ENCODE results near the gene NDUFV3.
"Not testable (repeated sequence)": the region's sequence is repeated elsewhere in the genome, so short reads cannot be mapped to it uniquely, and the experiment has no call there.

The NDUFV3 gene

GRCh38 chr21:42875811-42876210 is 17.3 kb upstream of the NDUFV3 start:
- not testable (repeated sequence) for H3K9ac ChIP-seq (ENCODE audit: low read length); H3K27me3 ChIP-seq (ENCODE audit: control insufficient read depth in 1 of 2, insufficient read depth in 2 of 2, low read length in 2 of 2); H3K9me3 ChIP-seq (ENCODE audit: low read length); H3K4me3 ChIP-seq (ENCODE audit: low read depth in 1 of 2, low read length in 2 of 2); H3K27ac ChIP-seq (ENCODE audit: low read depth, low read length)
- H3K36me3 ChIP-seq (ENCODE audit: insufficient read depth, low read length), result peaks cover 22% of the 10 kb centered on the region
- H3K4me1 ChIP-seq (ENCODE audit: insufficient read depth, low read length), result peaks cover 12% of the 10 kb centered on the region

- Histone ChIP-seq H3K4me3 (ENCODE audit: low read depth in 1 of 2, low read length in 2 of 2) (peak overlapping the region; percentile 71 to 78), H3K27me3 (ENCODE audit: control insufficient read depth in 1 of 2, insufficient read depth in 2 of 2, low read length in 2 of 2) (no peaks in the 10 kb centered on the region), H3K9me3 (ENCODE audit: low read length) (no peaks in the 10 kb centered on the region), H3K27ac (ENCODE audit: low read depth, low read length) (peak overlapping the region; percentile 84), H3K9ac (ENCODE audit: low read length) (peak overlapping the region; percentile 36), H3K4me1 (ENCODE audit: insufficient read depth, low read length) (peaks cover 12% of the 10 kb centered on the region), H3K36me3 (ENCODE audit: insufficient read depth, low read length) (peaks cover 2% of the 10 kb centered on the region)
Measured at GRCh38 chr21:42878678-42878992, 14.5 kb upstream of the NDUFV3 start.

GRCh38 chr21:42878993-42879787 is 13.9 kb upstream of the NDUFV3 start, which contains the start of gene WDR4:
WDR4 (minus strand) TSS chr21:42879539; CDS start chr21:42879495, 44 bp downstream.
- H3K9me3 ChIP-seq (ENCODE audit: low read length), result no peaks in the 10 kb centered on the region

GRCh38 chr21:42880352-42880751 is 12.8 kb upstream of the NDUFV3 start:
- Histone ChIP-seq H3K27me3 (ENCODE audit: control insufficient read depth in 1 of 2, insufficient read depth in 2 of 2, low read length in 2 of 2) (no peaks in the 10 kb centered on the region), H3K4me3 (ENCODE audit: low read depth in 1 of 2, low read length in 2 of 2) (peak overlapping the region; percentile 71 to 78), H3K9ac (ENCODE audit: low read length) (peak overlapping the region; percentile 50), H3K27ac (ENCODE audit: low read depth, low read length) (no peak overlapping the region), H3K36me3 (ENCODE audit: insufficient read depth, low read length) (no peaks in the 10 kb centered on the region), H3K4me1 (ENCODE audit: insufficient read depth, low read length) (peaks cover 12% of the 10 kb centered on the region), H3K9me3 (ENCODE audit: low read length) (no peaks in the 10 kb centered on the region)

More at GRCh38 chr21:42878993-42879787, 13.9 kb upstream of the NDUFV3 start, which contains the start of gene WDR4:
- H3K27ac ChIP-seq (ENCODE audit: low read depth, low read length), result peak within 1 kb of the TSS; percentile 84
- no peaks in the 10 kb centered on the region for H3K27me3 ChIP-seq (ENCODE audit: control insufficient read depth in 1 of 2, insufficient read depth in 2 of 2, low read length in 2 of 2)
- no peaks in the 10 kb centered on the region for H3K36me3 ChIP-seq (ENCODE audit: insufficient read depth, low read length)
- H3K4me1 ChIP-seq (ENCODE audit: insufficient read depth, low read length), result peaks cover 12% of the 10 kb centered on the region
- peak within 1 kb of the TSS; percentile 50 for H3K9ac ChIP-seq (ENCODE audit: low read length)
- H3K4me3 ChIP-seq (ENCODE audit: low read depth in 1 of 2, low read length in 2 of 2), result peak within 1 kb of the TSS; percentile 71 to 78

GRCh38 chr21:42883921-42884320 is 9.2 kb upstream of the NDUFV3 start:
- Histone ChIP-seq H3K27ac (ENCODE audit: low read depth, low read length) (no peak overlapping the region), H3K27me3 (ENCODE audit: control insufficient read depth in 1 of 2, insufficient read depth in 2 of 2, low read length in 2 of 2) (no peaks in the 10 kb centered on the region), H3K9me3 (ENCODE audit: low read length) (no peaks in the 10 kb centered on the region), H3K4me3 (ENCODE audit: low read depth in 1 of 2, low read length in 2 of 2) (no peak overlapping the region), H3K4me1 (ENCODE audit: insufficient read depth, low read length) (peaks cover 5% of the 10 kb centered on the region), H3K36me3 (ENCODE audit: insufficient read depth, low read length) (no peaks in the 10 kb centered on the region), H3K9ac (ENCODE audit: low read length) (no peak overlapping the region)

GRCh38 chr21:42887326-42887725 is 5.8 kb upstream of the NDUFV3 start:
- no peak overlapping the region for H3K27ac ChIP-seq (ENCODE audit: low read depth, low read length)
- H3K4me1 ChIP-seq (ENCODE audit: insufficient read depth, low read length), result no peaks in the 10 kb centered on the region
- H3K27me3 ChIP-seq (ENCODE audit: control insufficient read depth in 1 of 2, insufficient read depth in 2 of 2, low read length in 2 of 2), result no peaks in the 10 kb centered on the region
- no peak overlapping the region for H3K9ac ChIP-seq (ENCODE audit: low read length)
- no peaks in the 10 kb centered on the region for H3K9me3 ChIP-seq (ENCODE audit: low read length)
- H3K4me3 ChIP-seq (ENCODE audit: low read depth in 1 of 2, low read length in 2 of 2), result no peak overlapping the region
- no peaks in the 10 kb centered on the region for H3K36me3 ChIP-seq (ENCODE audit: insufficient read depth, low read length)

GRCh38 chr21:42892582-42892930 is 553 bp upstream of the NDUFV3 start:
- Histone ChIP-seq H3K9me3 (ENCODE audit: low read length) (no peaks in the 10 kb centered on the region), H3K4me3 (ENCODE audit: low read depth in 1 of 2, low read length in 2 of 2) (peak overlapping the region; percentile 55 to 87), H3K36me3 (ENCODE audit: insufficient read depth, low read length) (no peaks in the 10 kb centered on the region), H3K27ac (ENCODE audit: low read depth, low read length) (peak overlapping the region; percentile 95), H3K9ac (ENCODE audit: low read length) (peak overlapping the region; percentile 92), H3K27me3 (ENCODE audit: control insufficient read depth in 1 of 2, insufficient read depth in 2 of 2, low read length in 2 of 2) (no peaks in the 10 kb centered on the region), H3K4me1 (ENCODE audit: insufficient read depth, low read length) (no peaks in the 10 kb centered on the region)

- no peak overlapping the region for H3K9ac ChIP-seq (ENCODE audit: low read length)
Measured at GRCh38 chr21:42900446-42900845, 7.3 kb downstream of the NDUFV3 start.

GRCh38 chr21:42903817-42904216 is 10.7 kb downstream of the NDUFV3 start:
- H3K27me3 ChIP-seq (ENCODE audit: control insufficient read depth in 1 of 2, insufficient read depth in 2 of 2, low read length in 2 of 2), result no peaks in the 10 kb centered on the region
- no peak overlapping the region for H3K27ac ChIP-seq (ENCODE audit: low read depth, low read length)
- H3K9ac ChIP-seq (ENCODE audit: low read length), result no peak overlapping the region
- H3K9me3 ChIP-seq (ENCODE audit: low read length), result no peaks in the 10 kb centered on the region
- peaks cover 61% of the 10 kb centered on the region for H3K36me3 ChIP-seq (ENCODE audit: insufficient read depth, low read length)
- no peaks in the 10 kb centered on the region for H3K4me1 ChIP-seq (ENCODE audit: insufficient read depth, low read length)
- H3K4me3 ChIP-seq (ENCODE audit: low read depth in 1 of 2, low read length in 2 of 2), result no peak overlapping the region

More at GRCh38 chr21:42900446-42900845, 7.3 kb downstream of the NDUFV3 start:
- H3K27ac ChIP-seq (ENCODE audit: low read depth, low read length), result no peak overlapping the region
- no peak overlapping the region for H3K4me3 ChIP-seq (ENCODE audit: low read depth in 1 of 2, low read length in 2 of 2)
- no peaks in the 10 kb centered on the region for H3K27me3 ChIP-seq (ENCODE audit: control insufficient read depth in 1 of 2, insufficient read depth in 2 of 2, low read length in 2 of 2)
- H3K9me3 ChIP-seq (ENCODE audit: low read length), result no peaks in the 10 kb centered on the region
- H3K4me1 ChIP-seq (ENCODE audit: insufficient read depth, low read length), result no peaks in the 10 kb centered on the region
- H3K36me3 ChIP-seq (ENCODE audit: insufficient read depth, low read length), result peaks cover 43% of the 10 kb centered on the region

- H3K4me1 ChIP-seq (ENCODE audit: insufficient read depth, low read length), result no peaks in the 10 kb centered on the region
- no peaks in the 10 kb centered on the region for H3K27me3 ChIP-seq (ENCODE audit: control insufficient read depth in 1 of 2, insufficient read depth in 2 of 2, low read length in 2 of 2)
- no peaks in the 10 kb centered on the region for H3K9me3 ChIP-seq (ENCODE audit: low read length)
- no peak overlapping the region for H3K4me3 ChIP-seq (ENCODE audit: low read depth in 1 of 2, low read length in 2 of 2)
- no peak overlapping the region for H3K27ac ChIP-seq (ENCODE audit: low read depth, low read length)
- peaks cover 72% of the 10 kb centered on the region for H3K36me3 ChIP-seq (ENCODE audit: insufficient read depth, low read length)
- H3K9ac ChIP-seq (ENCODE audit: low read length), result no peak overlapping the region
Measured at GRCh38 chr21:42905195-42905594, 12.1 kb downstream of the NDUFV3 start.

GRCh38 chr21:42906233-42906632 is 13.1 kb downstream of the NDUFV3 start:
- Histone ChIP-seq H3K9ac (ENCODE audit: low read length) (no peak overlapping the region), H3K27me3 (ENCODE audit: control insufficient read depth in 1 of 2, insufficient read depth in 2 of 2, low read length in 2 of 2) (no peaks in the 10 kb centered on the region), H3K36me3 (ENCODE audit: insufficient read depth, low read length) (peaks cover 61% of the 10 kb centered on the region), H3K9me3 (ENCODE audit: low read length) (no peaks in the 10 kb centered on the region), H3K27ac (ENCODE audit: low read depth, low read length) (no peak overlapping the region), H3K4me3 (ENCODE audit: low read depth in 1 of 2, low read length in 2 of 2) (no peak overlapping the region), H3K4me1 (ENCODE audit: insufficient read depth, low read length) (no peaks in the 10 kb centered on the region)

- H3K4me3 ChIP-seq (ENCODE audit: low read depth in 1 of 2, low read length in 2 of 2); H3K9me3 ChIP-seq (ENCODE audit: low read length); H3K27ac ChIP-seq (ENCODE audit: low read depth, low read length); H3K9ac ChIP-seq (ENCODE audit: low read length); H3K4me1 ChIP-seq (ENCODE audit: insufficient read depth, low read length); H3K27me3 ChIP-seq (ENCODE audit: control insufficient read depth in 1 of 2, insufficient read depth in 2 of 2, low read length in 2 of 2): not testable (repeated sequence)
- H3K36me3 ChIP-seq (ENCODE audit: insufficient read depth, low read length), result peaks cover 52% of the 10 kb centered on the region
Measured at GRCh38 chr21:42908484-42908883, 15.4 kb downstream of the NDUFV3 start.
